Suprapubic skin (tissue), 3 donors: ENCODE results near the gene TOR2A.

Experiments
- POLR2AphosphoS5 ChIP-seq, 3 donors: sonication (generic); formaldehyde crosslinking; IDR thresholded peaks; one replicate each; pipeline ENCODE4 v1.6.1; 2017; ENCODE audit warnings: antibody characterized with exemption in 3 of 3
- TF ChIP-seq, protein P1 (sequence below), 2 donors: fragments of 200-600 bp in 1 of 2; fragments of 450-650 bp in 1 of 2; sonication (generic) in 1 of 2; IDR thresholded peaks; one replicate each; pipeline ENCODE4 v1.5.1; 2016 to 2019; ENCODE audit warnings: antibody characterized with exemption in 2 of 2, mild to moderate bottlenecking in 1 of 2, moderate library complexity in 1 of 2

DNA sequence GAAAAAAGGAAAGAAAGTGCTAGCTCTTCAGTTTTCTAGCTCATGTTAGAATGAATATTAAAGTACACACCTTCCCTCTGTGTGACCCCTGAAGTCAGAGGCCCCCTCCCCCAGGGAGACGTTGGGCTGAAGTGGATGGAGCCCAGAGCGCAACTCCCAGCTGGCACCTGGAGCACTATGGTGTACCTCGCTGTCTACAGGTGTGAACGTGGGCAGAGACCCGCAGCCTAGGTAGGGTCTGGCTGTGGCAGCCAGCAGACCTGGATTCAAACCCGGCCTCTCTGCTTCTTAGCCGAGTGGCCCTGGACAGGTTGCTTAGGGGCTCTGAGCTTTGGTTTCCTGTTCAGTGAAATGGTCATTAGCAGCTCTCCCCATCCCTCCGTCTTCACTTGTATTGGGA lies 6.3 kb downstream of the TOR2A start:
- TF ChIP-seq, protein P1, sequence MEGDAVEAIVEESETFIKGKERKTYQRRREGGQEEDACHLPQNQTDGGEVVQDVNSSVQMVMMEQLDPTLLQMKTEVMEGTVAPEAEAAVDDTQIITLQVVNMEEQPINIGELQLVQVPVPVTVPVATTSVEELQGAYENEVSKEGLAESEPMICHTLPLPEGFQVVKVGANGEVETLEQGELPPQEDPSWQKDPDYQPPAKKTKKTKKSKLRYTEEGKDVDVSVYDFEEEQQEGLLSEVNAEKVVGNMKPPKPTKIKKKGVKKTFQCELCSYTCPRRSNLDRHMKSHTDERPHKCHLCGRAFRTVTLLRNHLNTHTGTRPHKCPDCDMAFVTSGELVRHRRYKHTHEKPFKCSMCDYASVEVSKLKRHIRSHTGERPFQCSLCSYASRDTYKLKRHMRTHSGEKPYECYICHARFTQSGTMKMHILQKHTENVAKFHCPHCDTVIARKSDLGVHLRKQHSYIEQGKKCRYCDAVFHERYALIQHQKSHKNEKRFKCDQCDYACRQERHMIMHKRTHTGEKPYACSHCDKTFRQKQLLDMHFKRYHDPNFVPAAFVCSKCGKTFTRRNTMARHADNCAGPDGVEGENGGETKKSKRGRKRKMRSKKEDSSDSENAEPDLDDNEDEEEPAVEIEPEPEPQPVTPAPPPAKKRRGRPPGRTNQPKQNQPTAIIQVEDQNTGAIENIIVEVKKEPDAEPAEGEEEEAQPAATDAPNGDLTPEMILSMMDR (IDR thresholded peaks at IDR 0.05) = no peak
- no peak for TF ChIP-seq POLR2AphosphoS5 (IDR thresholded peaks at IDR 0.05)
